ENCODE results near the gene GPER1. TPM values are rescaled to one million over a fixed set of nuclear protein-coding genes. Genes with fewer than 3 reads are reported as not detected.

Gene GPER1
- total RNA-seq, 2 donors from 2014 or later: 4.6 to 6.9 TPM

GRCh38 chr7:1055956-1056784 lies 31.7 kb upstream of the GPER1 start:
- TF ChIP-seq CTCF (IDR thresholded peaks at IDR 0.05): no peak
- H3K36me3 ChIP-seq: peaks cover 10% of the 10 kb centered on the region
- H3K4me1 ChIP-seq: peaks cover 0 to 72% of the 10 kb centered on the region in 2 donors
- H3K4me3 ChIP-seq: peak overlapping the region; percentile 32 to 41
- no peak for DNase-seq (ENCODE audit: low spot score)
- H3K27ac ChIP-seq: peak overlapping the region; percentile 65 to 69
- H3K9me3 ChIP-seq: no peaks in the 10 kb centered on the region
- H3K27me3 ChIP-seq: no peaks in the 10 kb centered on the region

GRCh38 chr7:1056785-1057410 lies 31.0 kb upstream of the GPER1 start:
- no peak for TF ChIP-seq CTCF (IDR thresholded peaks at IDR 0.05)
- Histone ChIP-seq H3K4me3 (no peak overlapping the region), H3K27me3 (no peaks in the 10 kb centered on the region), H3K36me3 (peaks cover 10% of the 10 kb centered on the region), H3K27ac (peak overlapping the region; percentile 65 to 69), H3K4me1 (peaks cover 0 to 68% of the 10 kb centered on the region in 2 donors), H3K9me3 (no peaks in the 10 kb centered on the region)
- DNase-seq (ENCODE audit: low spot score): no peak

GRCh38 chr7:1057416-1058291 lies 30.3 kb upstream of the GPER1 start:
- H3K27ac ChIP-seq: no peak overlapping the region
- peaks cover 10% of the 10 kb centered on the region for H3K36me3 ChIP-seq
- DNase-seq (ENCODE audit: low spot score): no peak
- H3K27me3 ChIP-seq: no peaks in the 10 kb centered on the region
- no peak for TF ChIP-seq CTCF (IDR thresholded peaks at IDR 0.05)
- H3K4me1 ChIP-seq: peaks cover 0 to 61% of the 10 kb centered on the region in 2 donors
- no peaks in the 10 kb centered on the region for H3K9me3 ChIP-seq
- no peak overlapping the region for H3K4me3 ChIP-seq

GRCh38 chr7:1058311-1058710 lies 29.6 kb upstream of the GPER1 start:
- H3K27me3 ChIP-seq: no peaks in the 10 kb centered on the region
- no peaks in the 10 kb centered on the region for H3K9me3 ChIP-seq
- H3K36me3 ChIP-seq: peaks cover 10% of the 10 kb centered on the region
- H3K27ac ChIP-seq: peak overlapping the region; percentile 40 to 64
- H3K4me1 ChIP-seq: peaks cover 0 to 54% of the 10 kb centered on the region in 2 donors
- no peak for TF ChIP-seq CTCF (IDR thresholded peaks at IDR 0.05)
- no peak for DNase-seq (ENCODE audit: low spot score)
- no peak overlapping the region for H3K4me3 ChIP-seq

GRCh38 chr7:1058821-1059199 lies 29.1 kb upstream of the GPER1 start:
- Histone ChIP-seq H3K36me3 (peaks cover 10% of the 10 kb centered on the region), H3K4me1 (peaks cover 0 to 49% of the 10 kb centered on the region in 2 donors), H3K9me3 (no peaks in the 10 kb centered on the region), H3K4me3 (no peak overlapping the region), H3K27ac (peak overlapping the region; percentile 40 to 64), H3K27me3 (no peaks in the 10 kb centered on the region)
- TF ChIP-seq CTCF (IDR thresholded peaks at IDR 0.05): no peak
- no peak for DNase-seq (ENCODE audit: low spot score)
